Activated naive CD4-positive, alpha-beta T cell treated with anti-CD3 and anti-CD28 coated beads, Interleukin-2, amount 50 U/mL, for 72 hours (primary cell): ENCODE data around the gene MBNL2. TPM values are rescaled to one million over a fixed set of nuclear protein-coding genes. Genes with fewer than 3 reads are reported as not detected.

ENCODE experiments used
- total RNA-seq, 2 donors: library from RNA; stranded (reverse); gene quantifications; one replicate each; pipeline ENCODE4 v1.2.3, GENCODE V29; 2022

MBNL2 gene
- total RNA-seq, 2 donors from 2014 or later: 15.2 to 22.7 TPM

Other genes with a start within 250 kb of the MBNL2 start
- gene OXGR1, start 227.9 kb upstream of the MBNL2 start, total RNA-seq: not detected
- 10 to 100 TPM in 1 of 2 donors, 1 to 10 TPM in 1; 8.1 to 19.0 TPM for gene RAP2A, start 211.8 kb downstream of the MBNL2 start, total RNA-seq